GM21737 (cell line): ENCODE results near the gene RUNX2.
"Not testable (repeated sequence)": the region's sequence is repeated elsewhere in the genome, so short reads cannot be mapped to it uniquely, and the experiment has no call there.

Source experiments
- ATAC-seq: cut with Tn5 transposase; IDR thresholded peaks from one replicate; pipeline ENCODE4 v1.9.1; 2021; ENCODE audit warnings: mild to moderate bottlenecking, moderate library complexity; ENCODE audit not compliant: unreplicated experiment

The RUNX2 gene

GRCh38 chr6:45663251-45664221 lies 335.4 kb downstream of the RUNX2 start:
- no peak for ATAC-seq

- no peak for ATAC-seq
Observed at GRCh38 chr6:45664707-45665106, 336.6 kb downstream of the RUNX2 start.

GRCh38 chr6:45665859-45666258 lies 337.7 kb downstream of the RUNX2 start:
- no peak for ATAC-seq

- no peak for ATAC-seq
Observed at GRCh38 chr6:45666846-45667245, 338.7 kb downstream of the RUNX2 start.

GRCh38 chr6:45667300-45667699 lies 339.2 kb downstream of the RUNX2 start:
- ATAC-seq, result no peak

GRCh38 chr6:45667766-45668165 lies 339.6 kb downstream of the RUNX2 start:
- ATAC-seq, result no peak

GRCh38 chr6:45668705-45669104 lies 340.6 kb downstream of the RUNX2 start:
- ATAC-seq, result no peak

- not testable (repeated sequence) for ATAC-seq
Observed at GRCh38 chr6:45673167-45673566, 345.0 kb downstream of the RUNX2 start.

- not testable (repeated sequence) for ATAC-seq
Observed at GRCh38 chr6:45675166-45675565, 347.0 kb downstream of the RUNX2 start.

GRCh38 chr6:45675634-45676033 lies 347.5 kb downstream of the RUNX2 start:
- ATAC-seq, result no peak

- ATAC-seq, result no peak
Observed at GRCh38 chr6:45676380-45676779, 348.2 kb downstream of the RUNX2 start.

GRCh38 chr6:45677381-45678284 lies 349.5 kb downstream of the RUNX2 start:
- ATAC-seq, result peak; percentile 56

GRCh38 chr6:45678285-45678607 lies 350.1 kb downstream of the RUNX2 start:
- no peak for ATAC-seq

- no peak for ATAC-seq
Observed at GRCh38 chr6:45679163-45679562, 351.0 kb downstream of the RUNX2 start.

GRCh38 chr6:45679631-45680030 lies 351.5 kb downstream of the RUNX2 start:
- ATAC-seq, result no peak

- ATAC-seq, result peak; percentile 93
Observed at GRCh38 chr6:45681860-45682511, 353.9 kb downstream of the RUNX2 start.

GRCh38 chr6:45684476-45684875 lies 356.3 kb downstream of the RUNX2 start:
- no peak for ATAC-seq

GRCh38 chr6:45685076-45685475 lies 356.9 kb downstream of the RUNX2 start:
- no peak for ATAC-seq

GRCh38 chr6:45686841-45687569 lies 358.9 kb downstream of the RUNX2 start:
- ATAC-seq, result peak; percentile 6

GRCh38 chr6:45687570-45687969 lies 359.4 kb downstream of the RUNX2 start:
- ATAC-seq, result peak; percentile 66
